ENCODE measurements around the gene COL5A1.

Gene COL5A1

DNA sequence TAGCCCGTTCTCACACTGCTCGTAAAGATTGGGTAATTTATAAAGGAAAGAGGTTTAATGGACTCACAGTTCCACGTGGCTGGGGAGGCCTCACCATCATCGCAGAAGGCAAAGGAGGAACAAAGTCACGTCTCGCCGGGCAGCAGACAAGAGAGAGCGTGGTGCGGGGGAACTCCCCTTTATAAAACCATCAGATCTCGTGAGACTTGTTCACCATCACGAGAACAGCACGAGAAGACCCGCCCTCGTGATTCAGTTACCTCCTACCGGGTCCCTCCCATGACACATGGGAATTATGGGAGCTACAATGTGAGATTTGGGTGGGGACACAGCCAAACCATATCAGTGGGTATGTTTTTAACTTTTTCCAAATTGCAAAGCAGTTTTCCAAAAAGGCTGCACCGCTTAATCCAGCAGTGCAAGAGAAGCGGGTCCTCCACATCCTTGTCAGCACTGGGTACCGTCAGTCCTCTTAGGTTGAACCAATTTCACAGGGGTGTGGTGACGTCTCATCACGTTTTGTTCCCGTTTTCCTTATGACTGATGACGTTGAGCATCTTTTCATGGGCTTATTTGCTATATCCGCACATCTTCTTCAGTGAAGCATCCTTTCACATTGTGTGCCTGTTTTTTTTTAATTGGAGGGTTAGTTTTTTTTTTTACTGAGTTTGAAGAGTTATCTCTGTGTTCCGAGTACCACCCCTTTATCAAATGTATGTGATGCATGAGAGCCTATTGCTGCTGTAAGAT lies 231.1 kb downstream of the COL5A1 start:
- TF ChIP-seq EGR1 (IDR thresholded peaks at IDR 0.05) (no peak), RAD21 (IDR thresholded peaks at IDR 0.05; ENCODE audit: low read depth) (no peak), CREB1 (IDR thresholded peaks at IDR 0.05; ENCODE audit: low read depth) (no peak), NFIC (IDR thresholded peaks at IDR 0.05) (no peak), TEAD4 (IDR thresholded peaks at IDR 0.05) (no peak), FOXM1 (IDR thresholded peaks at IDR 0.05; ENCODE audit: borderline replicate concordance, low read depth) (no peak), ZBTB7A (IDR thresholded peaks at IDR 0.05; ENCODE audit: low read depth) (no peak), EP300 (IDR thresholded peaks at IDR 0.05; ENCODE audit: borderline replicate concordance) (no peak), CEBPB (IDR thresholded peaks at IDR 0.05) (no peak), YY1 (IDR thresholded peaks at IDR 0.05; ENCODE audit: low read depth) (no peak), TAF1 (IDR thresholded peaks at IDR 0.05; ENCODE audit: low read depth) (no peak), TCF12 (IDR thresholded peaks at IDR 0.05; ENCODE audit: low read depth) (no peak), REST (IDR thresholded peaks at IDR 0.05; ENCODE audit: low read depth) (no peak)
- TF ChIP-seq, protein P1, sequence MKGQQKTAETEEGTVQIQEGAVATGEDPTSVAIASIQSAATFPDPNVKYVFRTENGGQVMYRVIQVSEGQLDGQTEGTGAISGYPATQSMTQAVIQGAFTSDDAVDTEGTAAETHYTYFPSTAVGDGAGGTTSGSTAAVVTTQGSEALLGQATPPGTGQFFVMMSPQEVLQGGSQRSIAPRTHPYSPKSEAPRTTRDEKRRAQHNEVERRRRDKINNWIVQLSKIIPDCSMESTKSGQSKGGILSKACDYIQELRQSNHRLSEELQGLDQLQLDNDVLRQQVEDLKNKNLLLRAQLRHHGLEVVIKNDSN (IDR thresholded peaks at IDR 0.05): no peak
- TF ChIP-seq, protein P2, sequence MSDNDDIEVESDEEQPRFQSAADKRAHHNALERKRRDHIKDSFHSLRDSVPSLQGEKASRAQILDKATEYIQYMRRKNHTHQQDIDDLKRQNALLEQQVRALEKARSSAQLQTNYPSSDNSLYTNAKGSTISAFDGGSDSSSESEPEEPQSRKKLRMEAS (IDR thresholded peaks at IDR 0.05): no peak

- TF ChIP-seq RAD21 (IDR thresholded peaks at IDR 0.05; ENCODE audit: low read depth) (no peak), EGR1 (IDR thresholded peaks at IDR 0.05) (no peak), REST (IDR thresholded peaks at IDR 0.05; ENCODE audit: low read depth) (no peak), YY1 (IDR thresholded peaks at IDR 0.05; ENCODE audit: low read depth) (no peak), EP300 (IDR thresholded peaks at IDR 0.05; ENCODE audit: borderline replicate concordance) (no peak), ZBTB7A (IDR thresholded peaks at IDR 0.05; ENCODE audit: low read depth) (no peak), TEAD4 (IDR thresholded peaks at IDR 0.05) (no peak), TCF12 (IDR thresholded peaks at IDR 0.05; ENCODE audit: low read depth) (no peak), CREB1 (IDR thresholded peaks at IDR 0.05; ENCODE audit: low read depth) (no peak), FOXM1 (IDR thresholded peaks at IDR 0.05; ENCODE audit: borderline replicate concordance, low read depth) (no peak), TAF1 (IDR thresholded peaks at IDR 0.05; ENCODE audit: low read depth) (no peak)
- TF ChIP-seq, protein P1 (IDR thresholded peaks at IDR 0.05): no peak
Measured at GRCh38 chr9:134875371-134875770, 233.8 kb downstream of the COL5A1 start.

GRCh38 chr9:134877541-134877940 lies 235.9 kb downstream of the COL5A1 start:
- TF ChIP-seq TAF1 (IDR thresholded peaks at IDR 0.05; ENCODE audit: low read depth) (no peak), TEAD4 (IDR thresholded peaks at IDR 0.05) (no peak), CREB1 (IDR thresholded peaks at IDR 0.05; ENCODE audit: low read depth) (no peak), EP300 (IDR thresholded peaks at IDR 0.05; ENCODE audit: borderline replicate concordance) (no peak), RAD21 (IDR thresholded peaks at IDR 0.05; ENCODE audit: low read depth) (no peak), REST (IDR thresholded peaks at IDR 0.05; ENCODE audit: low read depth) (no peak), EGR1 (IDR thresholded peaks at IDR 0.05) (no peak), NFIC (IDR thresholded peaks at IDR 0.05) (no peak), YY1 (IDR thresholded peaks at IDR 0.05; ENCODE audit: low read depth) (no peak), FOXM1 (IDR thresholded peaks at IDR 0.05; ENCODE audit: borderline replicate concordance, low read depth) (no peak), TCF12 (IDR thresholded peaks at IDR 0.05; ENCODE audit: low read depth) (no peak), ZBTB7A (IDR thresholded peaks at IDR 0.05; ENCODE audit: low read depth) (no peak), CEBPB (IDR thresholded peaks at IDR 0.05) (no peak)
- TF ChIP-seq, protein P1 (IDR thresholded peaks at IDR 0.05): no peak
- TF ChIP-seq, protein P2 (IDR thresholded peaks at IDR 0.05): no peak

All from Ishikawa (cell line).